ENCODE measurements around the gene CDC37. TPM values are rescaled to one million over a fixed set of nuclear protein-coding genes. Genes with fewer than 3 reads are reported as not detected.
"Not testable (repeated sequence)": the region's sequence is repeated elsewhere in the genome, so short reads cannot be mapped to it uniquely, and the experiment has no call there.

Gene CDC37
- total RNA-seq, 1 donor from 2014 or later: 173 TPM

DNA sequence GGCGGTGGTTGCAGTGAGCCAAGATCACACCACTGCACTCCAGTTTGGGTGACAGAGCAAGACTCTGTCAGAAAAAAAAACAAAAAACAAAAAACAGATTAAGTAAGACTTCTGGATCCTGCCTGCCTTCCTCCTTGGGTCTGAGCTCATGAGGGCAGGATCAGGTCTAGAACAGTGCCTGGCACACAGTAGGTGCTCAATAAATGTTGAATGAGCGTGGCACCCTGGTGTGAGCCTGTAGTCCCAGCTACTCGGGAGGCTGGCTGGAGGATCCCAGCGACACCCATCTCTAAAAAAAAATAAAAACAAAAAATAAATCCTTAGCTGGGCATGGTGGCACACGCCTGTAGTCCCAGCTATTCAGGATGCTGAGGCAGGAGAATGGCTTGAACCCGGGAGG lies 2.8 kb upstream of the CDC37 start:
- intact Hi-C loops (cut with micrococcal nuclease): no loop called here
- Mint-ChIP-seq H3K4me1 (peaks cover 84% of the 10 kb centered on the region), H3K4me3 (no peak overlapping the region), H3K27ac (no peak overlapping the region), H3K9me3 (no peaks in the 10 kb centered on the region), H3K36me3 (ENCODE audit: low read depth) (peaks cover 9% of the 10 kb centered on the region), H3K27me3 (no peaks in the 10 kb centered on the region)
- DNase-seq (no peak), ATAC-seq (ENCODE audit: low read depth) (no peak)
- no peak for TF ChIP-seq CTCF (IDR thresholded peaks at IDR 0.05)
- POLR2A ChIA-PET: interaction anchor here (0.9 to 24.9 kb wide), 2 partner anchors 20 to 302 kb away, joined by 4 to 541 read pairs; partner anchors contain the start of gene PDE4A
- CTCF ChIA-PET: interaction anchor here (0.9 to 6.4 kb wide), 5 partner anchors 9 to 238 kb away, joined by 3 to 84 read pairs (median 6); no protein-coding TSS in a partner anchor

DNA sequence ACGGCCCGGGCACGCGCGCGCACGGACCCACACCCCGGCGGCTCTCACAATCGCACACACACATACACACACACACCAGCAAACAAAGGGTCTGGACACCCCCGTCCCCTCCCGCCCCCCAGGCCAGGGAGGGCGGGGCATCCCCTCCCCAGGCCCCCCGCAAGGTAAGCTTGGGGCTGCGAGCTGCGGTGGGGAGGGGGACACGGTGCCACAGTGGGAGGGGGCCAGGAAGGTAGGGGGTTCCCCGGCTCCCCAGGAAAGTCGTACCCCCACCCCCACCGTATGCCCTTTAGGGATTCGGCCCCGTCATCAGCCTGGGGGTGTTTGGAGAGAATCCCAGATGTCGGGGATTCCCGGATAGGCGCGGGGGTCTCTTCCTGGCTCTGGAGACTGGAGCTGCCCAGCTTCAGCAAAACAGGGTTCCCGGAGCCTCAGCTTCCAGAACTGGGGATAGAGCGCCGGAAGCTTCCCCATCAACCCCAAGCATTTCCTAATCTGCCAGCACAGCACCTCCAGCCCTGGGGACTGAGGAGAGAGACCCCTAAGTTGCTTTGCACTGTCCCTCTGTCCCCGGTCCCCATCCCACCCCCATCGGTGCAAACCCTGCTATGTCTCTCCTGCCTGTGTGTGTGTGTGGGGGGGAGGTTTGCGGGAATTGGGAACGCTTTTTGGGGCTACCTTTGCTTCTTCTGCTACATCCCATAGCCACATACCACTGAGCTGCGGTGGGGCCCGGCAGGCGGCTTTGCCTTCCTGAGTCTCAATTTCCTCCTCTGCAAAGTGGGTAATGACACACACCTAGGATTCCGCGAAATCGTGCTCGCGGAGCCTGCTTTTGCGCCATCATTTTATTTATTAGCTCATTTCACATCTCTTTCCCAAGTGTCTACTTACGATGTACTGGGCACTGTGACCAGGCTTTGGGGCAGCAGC lies 1.8 kb upstream of the CDC37 start:
- TF ChIP-seq CTCF (IDR thresholded peaks at IDR 0.05): no peak
- no peaks in the 10 kb centered on the region for H3K27me3 Mint-ChIP-seq
- peaks cover 11% of the 10 kb centered on the region for H3K36me3 Mint-ChIP-seq (ENCODE audit: low read depth)
- ATAC-seq (ENCODE audit: low read depth) (no peak), DNase-seq (no peak)
- H3K27ac Mint-ChIP-seq: no peak overlapping the region
- CTCF ChIA-PET: interaction anchor here (0.6 to 6.4 kb wide), 9 partner anchors 10 to 295 kb away, joined by 3 to 84 read pairs (median 6); no protein-coding TSS in a partner anchor
- H3K4me3 Mint-ChIP-seq: peak overlapping the region; percentile 95
- intact Hi-C loops (cut with micrococcal nuclease): loop anchor here (1.0 to 5.0 kb wide), 2 partner anchors 31 to 247 kb away; partner anchors contain the start of gene ILF3
- H3K4me1 Mint-ChIP-seq: peaks cover 84% of the 10 kb centered on the region
- POLR2A ChIA-PET: interaction anchor here (0.6 to 24.9 kb wide), 6 partner anchors 21 to 159 kb away, joined by 4 to 541 read pairs (median 7); partner anchors contain the start of genes PDE4A and TYK2
- no peaks in the 10 kb centered on the region for H3K9me3 Mint-ChIP-seq

DNA sequence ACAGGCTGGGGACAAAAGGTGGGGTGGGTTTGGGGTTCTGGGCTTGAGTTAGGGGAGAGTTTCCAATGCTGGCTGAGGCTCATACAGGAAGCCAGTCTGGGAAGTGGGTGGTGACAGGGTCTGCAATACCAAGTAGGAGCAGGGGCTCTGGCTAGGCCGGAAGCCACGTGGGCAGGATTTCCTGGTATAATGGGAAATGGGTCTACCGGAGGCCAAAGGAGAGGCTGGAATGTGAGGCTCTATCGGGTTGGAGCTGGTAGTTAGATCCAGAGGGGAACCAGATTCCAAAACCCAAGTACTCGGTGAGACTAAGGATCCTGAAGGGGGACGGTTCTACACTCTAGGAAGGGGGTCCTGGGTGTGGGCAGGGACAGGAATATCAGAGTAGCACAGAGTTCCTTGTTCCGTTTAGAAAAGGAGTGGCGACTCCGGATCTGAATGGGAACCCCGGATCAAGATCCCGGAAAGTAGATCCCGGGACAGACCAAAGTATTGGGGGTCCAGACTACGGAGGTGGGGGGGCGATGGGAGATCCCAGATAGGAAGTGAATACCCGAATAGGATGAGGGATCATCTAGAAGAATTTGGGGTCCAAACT lies 802 bp downstream of the CDC37 start:
- Mint-ChIP-seq H3K9me3 (no peaks in the 10 kb centered on the region), H3K36me3 (ENCODE audit: low read depth) (peaks cover 22% of the 10 kb centered on the region), H3K4me3 (peak overlapping the region; percentile 95), H3K27me3 (no peaks in the 10 kb centered on the region), H3K27ac (peak overlapping the region; percentile 85), H3K4me1 (peaks cover 67% of the 10 kb centered on the region)
- TF ChIP-seq CTCF (IDR thresholded peaks at IDR 0.05): no peak
- ChIA-PET POLR2A (interaction anchor here (0.6 to 24.9 kb wide), 6 partner anchors 12 to 151 kb away, joined by 3 to 541 read pairs (median 4); partner anchors contain the start of genes ICAM1 and PDE4A), CTCF (interaction anchor here (0.9 to 6.4 kb wide), 2 partner anchors 11 to 13 kb away, joined by 3 to 84 read pairs; no protein-coding TSS in a partner anchor)
- DNase-seq (no peak), ATAC-seq (ENCODE audit: low read depth) (no peak)
- intact Hi-C loops (cut with micrococcal nuclease): loop anchor here (1.0 to 5.0 kb wide), 10 partner anchors 14 to 293 kb away; partner anchors contain the start of genes ICAM1, ILF3 and KRI1

- Mint-ChIP-seq H3K4me1 (peaks cover 44% of the 10 kb centered on the region), H3K36me3 (ENCODE audit: low read depth) (peaks cover 41% of the 10 kb centered on the region), H3K9me3 (no peaks in the 10 kb centered on the region), H3K27me3 (no peaks in the 10 kb centered on the region), H3K4me3 (no peak overlapping the region), H3K27ac (no peak overlapping the region)
- no peak for ATAC-seq (ENCODE audit: low read depth)
- TF ChIP-seq CTCF (IDR thresholded peaks at IDR 0.05): no peak
- intact Hi-C loops (cut with micrococcal nuclease): loop anchor here (5.0 kb wide), 1 partner anchor 252 kb away; the partner anchor contains the start of gene ILF3
- ChIA-PET CTCF (interaction anchor here (0.6 to 1.3 kb wide), 3 partner anchors 11 to 386 kb away, joined by 3 to 4 read pairs (median 3); no protein-coding TSS in a partner anchor), POLR2A (interaction anchor here (0.6 to 1.2 kb wide), 5 partner anchors 9 to 484 kb away, joined by 3 to 14 read pairs (median 4); partner anchors contain the start of genes ICAM1 and ICAM5)
- no peak for DNase-seq
Observed at GRCh38 chr19:10399878-10400277, 3.5 kb downstream of the CDC37 start.

- peaks cover 46% of the 10 kb centered on the region for H3K36me3 Mint-ChIP-seq (ENCODE audit: low read depth)
Observed at GRCh38 chr19:10399340-10399739, 4.0 kb downstream of the CDC37 start.

More at GRCh38 chr19:10399340-10399739, 4.0 kb downstream of the CDC37 start:
- CTCF ChIA-PET: interaction anchor here (0.6 to 1.7 kb wide), 4 partner anchors 11 to 386 kb away, joined by 3 to 6 read pairs (median 4); no protein-coding TSS in a partner anchor
- DNase-seq; intact Hi-C loops (cut with micrococcal nuclease); H3K9me3 Mint-ChIP-seq; ATAC-seq (ENCODE audit: low read depth); H3K27ac Mint-ChIP-seq; H3K27me3 Mint-ChIP-seq; H3K4me3 Mint-ChIP-seq: not testable (repeated sequence)
- peaks cover 40% of the 10 kb centered on the region for H3K4me1 Mint-ChIP-seq
- POLR2A ChIA-PET: interaction anchor here (0.6 to 1.2 kb wide), 5 partner anchors 9 to 484 kb away, joined by 3 to 14 read pairs (median 4); partner anchors contain the start of genes ICAM1 and ICAM5
